Measurements from ENCODE around the gene SEMA3B. TPM values are rescaled to one million over a fixed set of nuclear protein-coding genes. Genes with fewer than 3 reads are reported as not detected.

Gene SEMA3B
- polyA plus RNA-seq, 1 donor (not counting 4 experiments of a cell fraction or from before 2014, with no cell fraction given): 0.58 TPM

DNA sequence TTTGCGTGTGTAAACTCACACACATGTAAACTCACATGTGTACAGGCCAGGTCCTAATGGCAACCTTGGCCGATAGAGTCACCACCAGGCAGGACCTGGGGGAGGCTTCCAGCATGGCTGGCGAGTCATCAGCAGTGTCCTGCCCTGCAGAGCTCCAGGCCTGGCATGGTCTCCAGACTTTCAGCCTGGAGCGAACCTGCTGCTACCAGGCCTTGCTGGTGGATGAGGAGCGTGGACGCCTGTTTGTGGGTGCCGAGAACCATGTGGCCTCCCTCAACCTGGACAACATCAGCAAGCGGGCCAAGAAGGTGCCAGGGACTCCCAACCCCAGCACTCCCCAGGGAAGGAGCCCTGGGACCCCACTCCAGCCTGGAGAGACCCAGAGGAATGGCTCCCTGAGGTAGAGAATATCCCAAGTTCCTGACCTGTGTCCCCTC is 1.0 kb downstream of the SEMA3B start:
- Histone ChIP-seq H3K79me2 (ENCODE audit: control insufficient read depth, insufficient read depth, low read length) (no peaks in the 10 kb centered on the region), H3K27me3 (ENCODE audit: control insufficient read depth, extremely low read depth, insufficient read depth, low read length) (peaks cover 20% of the 10 kb centered on the region), H2AFZ (ENCODE audit: control insufficient read depth, low read length) (no peak overlapping the region), H3K9me3 (ENCODE audit: control insufficient read depth, low read depth, low read length) (no peaks in the 10 kb centered on the region), H3K4me2 (ENCODE audit: control insufficient read depth, extremely low read depth, insufficient read depth, low read depth, low read length) (peak overlapping the region; percentile 59), H3K9ac (ENCODE audit: control insufficient read depth, extremely low read depth, insufficient read depth, low read length) (no peak overlapping the region), H3K27ac (ENCODE audit: control insufficient read depth, insufficient read depth, low read length) (no peak overlapping the region), H4K20me1 (ENCODE audit: control insufficient read depth, extremely low read depth, insufficient read depth, low read length) (no peaks in the 10 kb centered on the region), H3K4me1 (ENCODE audit: control insufficient read depth, extremely low read depth, insufficient read depth, low read length) (peaks cover 29% of the 10 kb centered on the region), H3K4me3 (ENCODE audit: control insufficient read depth in 2 of 3, extremely low read depth in 1 of 3, insufficient read depth in 2 of 3, low read depth in 1 of 3, low read length in 3 of 3) (no peak overlapping the region), H3K36me3 (ENCODE audit: control insufficient read depth in 2 of 2, extremely low read depth in 1 of 2, insufficient read depth in 2 of 2, low read length in 2 of 2) (no peaks in the 10 kb centered on the region), H3K9me1 (ENCODE audit: control insufficient read depth, extremely low read depth, insufficient read depth, low read length) (peaks cover 2% of the 10 kb centered on the region)
- FAIRE-seq (peak; percentile 55), DNase-seq (ENCODE audit: low read depth, low spot score) (no peak)
- no peak for TF ChIP-seq EZH2 (IDR thresholded peaks at IDR 0.05; ENCODE audit: low read length)
- TF ChIP-seq CTCF (optimal IDR thresholded peaks at IDR 0.05 in 1 of 3, IDR thresholded peaks at IDR 0.05 in 1 of 3, conservative IDR thresholded peaks at IDR 0.05 in 1 of 3; ENCODE audit: extremely low read depth in 1 of 3, insufficient read depth in 2 of 3, low read length in 3 of 3): no peak
- dilution Hi-C loops (cut with MboI; ENCODE audit: extremely low pct_ligation_motif_present, low sequenced_read_pairs): no loop called here

DNA sequence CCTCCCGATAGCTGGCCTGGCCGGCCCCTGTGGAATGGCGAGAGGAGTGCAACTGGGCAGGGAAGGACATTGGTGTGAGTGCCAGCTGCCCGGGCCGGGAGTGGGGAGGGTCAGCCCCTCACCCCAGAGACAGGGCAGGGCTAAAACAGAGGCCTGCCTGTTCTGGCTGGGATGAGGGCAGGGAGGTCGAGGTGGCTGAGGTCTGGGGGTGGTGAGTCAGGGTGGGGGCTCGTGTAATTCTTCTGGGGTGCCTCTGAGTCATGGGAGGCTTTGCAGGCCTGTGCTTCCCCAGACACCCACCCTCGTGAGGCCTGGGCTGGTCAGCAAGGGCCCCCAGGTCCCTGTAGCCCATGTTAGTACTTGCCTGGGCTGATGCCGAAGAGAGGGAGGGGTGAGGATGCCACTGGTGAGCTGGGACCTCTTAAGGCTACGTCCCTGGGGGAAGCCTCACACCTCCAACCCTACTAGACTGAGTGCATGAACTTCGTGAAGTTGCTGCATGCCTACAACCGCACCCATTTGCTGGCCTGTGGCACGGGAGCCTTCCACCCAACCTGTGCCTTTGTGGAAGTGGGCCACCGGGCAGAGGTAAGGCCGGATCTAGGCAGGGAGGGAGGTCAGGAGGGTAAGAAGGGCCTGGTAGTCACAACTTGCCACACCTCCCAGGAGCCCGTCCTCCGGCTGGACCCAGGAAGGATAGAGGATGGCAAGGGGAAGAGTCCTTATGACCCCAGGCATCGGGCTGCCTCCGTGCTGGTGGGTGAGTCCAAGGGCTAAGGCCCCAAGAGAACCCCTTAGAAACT is 1.7 kb downstream of the SEMA3B start:
- Histone ChIP-seq H2AFZ (ENCODE audit: control insufficient read depth, low read length) (no peak overlapping the region), H3K27ac (ENCODE audit: control insufficient read depth, insufficient read depth, low read length) (no peak overlapping the region), H4K20me1 (ENCODE audit: control insufficient read depth, extremely low read depth, insufficient read depth, low read length) (no peaks in the 10 kb centered on the region), H3K4me2 (ENCODE audit: control insufficient read depth, extremely low read depth, insufficient read depth, low read depth, low read length) (no peak overlapping the region), H3K9me1 (ENCODE audit: control insufficient read depth, extremely low read depth, insufficient read depth, low read length) (no peaks in the 10 kb centered on the region), H3K9me3 (ENCODE audit: control insufficient read depth, low read depth, low read length) (no peaks in the 10 kb centered on the region), H3K36me3 (ENCODE audit: control insufficient read depth in 2 of 2, extremely low read depth in 1 of 2, insufficient read depth in 2 of 2, low read length in 2 of 2) (no peaks in the 10 kb centered on the region), H3K79me2 (ENCODE audit: control insufficient read depth, insufficient read depth, low read length) (no peaks in the 10 kb centered on the region), H3K4me3 (ENCODE audit: control insufficient read depth in 2 of 3, extremely low read depth in 1 of 3, insufficient read depth in 2 of 3, low read depth in 1 of 3, low read length in 3 of 3) (no peak overlapping the region), H3K4me1 (ENCODE audit: control insufficient read depth, extremely low read depth, insufficient read depth, low read length) (peaks cover 28% of the 10 kb centered on the region), H3K27me3 (ENCODE audit: control insufficient read depth, extremely low read depth, insufficient read depth, low read length) (peaks cover 26% of the 10 kb centered on the region), H3K9ac (ENCODE audit: control insufficient read depth, extremely low read depth, insufficient read depth, low read length) (no peak overlapping the region)
- TF ChIP-seq EZH2 (IDR thresholded peaks at IDR 0.05; ENCODE audit: low read length): no peak
- TF ChIP-seq CTCF (optimal IDR thresholded peaks at IDR 0.05 in 1 of 3, IDR thresholded peaks at IDR 0.05 in 1 of 3, conservative IDR thresholded peaks at IDR 0.05 in 1 of 3; ENCODE audit: extremely low read depth in 1 of 3, insufficient read depth in 2 of 3, low read length in 3 of 3): no peak
- FAIRE-seq (no peak), DNase-seq (ENCODE audit: low read depth, low spot score) (no peak)
- dilution Hi-C loops (cut with MboI; ENCODE audit: extremely low pct_ligation_motif_present, low sequenced_read_pairs): no loop called here

Measured in keratinocyte (primary cell).